Breast epithelium (tissue), 4 donors: ENCODE data around the gene AFF3. TPM values are rescaled to one million over a fixed set of nuclear protein-coding genes. Genes with fewer than 3 reads are reported as not detected.

Source experiments
- DNase-seq, 2 donors: peaks; one replicate each; pipeline ENCODE4 v3.0.0-alpha.2; 2019; ENCODE audit warnings: low spot score in 2 of 2
- H3K27ac ChIP-seq, 2 donors: fragments of 200-600 bp; sonication (generic) in 1 of 2; one replicate each; pipeline ENCODE4 v1.5.1; 2016 to 2019; ENCODE audit warnings: mild to moderate bottlenecking in 1 of 2
- H3K27me3 ChIP-seq, 2 donors: fragments of 200-600 bp; sonication (generic) in 1 of 2; one replicate each; pipeline versions ENCODE4 v1.5.1 to v1.6.0; 2017 to 2019; ENCODE audit warnings: control low read depth in 1 of 2, mild to moderate bottlenecking in 1 of 2
- H3K36me3 ChIP-seq: fragments of 200-600 bp; one replicate; pipeline ENCODE4 v1.5.1; 2019
- H3K4me1 ChIP-seq, 2 donors: fragments of 200-600 bp; sonication (generic); one replicate each; pipeline ENCODE4 v1.5.1; 2016 to 2019; ENCODE audit warnings: control low read depth in 1 of 2
- H3K4me3 ChIP-seq, 3 donors: fragments of 200-600 bp; sonication (generic); 1 replicate in 2 of 3; 2 replicates in 1 of 3; pipeline ENCODE4 v1.5.1; 2016 to 2019; ENCODE audit warnings: mild to moderate bottlenecking in 3 of 3, moderate library complexity in 2 of 3
- H3K9me3 ChIP-seq, 2 donors: fragments of 200-600 bp; sonication (generic) in 1 of 2; one replicate each; pipeline ENCODE4 v1.5.1; 2016 to 2019; ENCODE audit warnings: control low read depth in 1 of 2
- CTCF ChIP-seq, 3 donors: fragments of 450-650 bp; IDR thresholded peaks; one replicate each; pipeline ENCODE4 v1.5.1; 2016 to 2017; ENCODE audit warnings: antibody characterized with exemption in 3 of 3, mild to moderate bottlenecking in 3 of 3, moderate library complexity in 3 of 3
- POLR2A ChIP-seq: fragments of 450-650 bp; IDR thresholded peaks from one replicate; pipeline ENCODE4 v1.6.1; 2016; ENCODE audit warnings: antibody characterized with exemption, mild to moderate bottlenecking, moderate library complexity
- POLR2AphosphoS5 ChIP-seq, 3 donors: sonication (generic); formaldehyde crosslinking; IDR thresholded peaks; one replicate each; pipeline ENCODE4 v1.6.1; 2017; ENCODE audit warnings: antibody characterized with exemption in 3 of 3
- intact Hi-C: fragments of 100-400 bp; cut with DNase I; formaldehyde crosslinking; loops from one replicate; pipeline ENCODE4 v1.15.1; 2023; ENCODE audit warnings: low total_unique reads
- total RNA-seq, 3 donors: library from RNA; depleted of rRNA; stranded (reverse); fragments of >200 nt; gene quantifications; one replicate each; pipeline ENCODE4 v1.1.0, GENCODE V29; 2016

AFF3 gene
- total RNA-seq, 3 donors from 2014 or later: 8.2 to 116 (median 63.6) TPM

- Histone ChIP-seq H3K27ac (no peak overlapping the region), H3K4me1 (no peaks in the 10 kb centered on the region), H3K27me3 (no peaks in the 10 kb centered on the region), H3K36me3 (no peaks in the 10 kb centered on the region), H3K4me3 (no peak overlapping the region), H3K9me3 (no peaks in the 10 kb centered on the region)
- intact Hi-C loops: no loop called here
- DNase-seq: no peak
- no peak for TF ChIP-seq POLR2AphosphoS5 (IDR thresholded peaks at IDR 0.05)
- TF ChIP-seq CTCF (IDR thresholded peaks at IDR 0.05): no peak
- no peak for TF ChIP-seq POLR2A
Observed at GRCh38 chr2:99821039-99821438, 321.4 kb downstream of the AFF3 start.

GRCh38 chr2:99819766-99820165 is 322.6 kb downstream of the AFF3 start:
- intact Hi-C loops: no loop called here
- Histone ChIP-seq H3K9me3 (no peaks in the 10 kb centered on the region), H3K27ac (no peak overlapping the region), H3K4me1 (no peaks in the 10 kb centered on the region), H3K4me3 (no peak overlapping the region), H3K27me3 (no peaks in the 10 kb centered on the region), H3K36me3 (no peaks in the 10 kb centered on the region)
- TF ChIP-seq CTCF (IDR thresholded peaks at IDR 0.05): no peak
- TF ChIP-seq POLR2AphosphoS5 (IDR thresholded peaks at IDR 0.05): no peak
- TF ChIP-seq POLR2A: no peak
- DNase-seq: no peak

GRCh38 chr2:99818842-99819241 is 323.5 kb downstream of the AFF3 start:
- H3K4me1 ChIP-seq: no peaks in the 10 kb centered on the region
- H3K27ac ChIP-seq: no peak overlapping the region
- no peaks in the 10 kb centered on the region for H3K36me3 ChIP-seq
- intact Hi-C loops: no loop called here
- no peak for DNase-seq
- no peak for TF ChIP-seq CTCF (IDR thresholded peaks at IDR 0.05)
- no peak for TF ChIP-seq POLR2AphosphoS5 (IDR thresholded peaks at IDR 0.05)
- no peak for TF ChIP-seq POLR2A
- H3K27me3 ChIP-seq: no peaks in the 10 kb centered on the region
- H3K9me3 ChIP-seq: no peaks in the 10 kb centered on the region
- no peak overlapping the region for H3K4me3 ChIP-seq

- Histone ChIP-seq H3K36me3 (no peaks in the 10 kb centered on the region), H3K4me1 (no peaks in the 10 kb centered on the region), H3K27ac (no peak overlapping the region), H3K4me3 (no peak overlapping the region), H3K27me3 (no peaks in the 10 kb centered on the region), H3K9me3 (no peaks in the 10 kb centered on the region)
- TF ChIP-seq CTCF (IDR thresholded peaks at IDR 0.05): no peak
- no peak for TF ChIP-seq POLR2AphosphoS5 (IDR thresholded peaks at IDR 0.05)
- TF ChIP-seq POLR2A: no peak
- intact Hi-C loops: no loop called here
- DNase-seq: no peak
Observed at GRCh38 chr2:99816908-99817307, 325.5 kb downstream of the AFF3 start.

- no peaks in the 10 kb centered on the region for H3K27me3 ChIP-seq
- no peak overlapping the region for H3K4me3 ChIP-seq
- no peak for DNase-seq
- no peaks in the 10 kb centered on the region for H3K36me3 ChIP-seq
- no peaks in the 10 kb centered on the region for H3K9me3 ChIP-seq
- no peak overlapping the region for H3K27ac ChIP-seq
- no peak for TF ChIP-seq POLR2A
- TF ChIP-seq CTCF (IDR thresholded peaks at IDR 0.05): no peak
- TF ChIP-seq POLR2AphosphoS5 (IDR thresholded peaks at IDR 0.05): no peak
- intact Hi-C loops: no loop called here
- no peaks in the 10 kb centered on the region for H3K4me1 ChIP-seq
Observed at GRCh38 chr2:99812426-99812825, 330.0 kb downstream of the AFF3 start.
